ENCODE data around the gene HBB. TPM values are rescaled to one million over a fixed set of nuclear protein-coding genes. Genes with fewer than 3 reads are reported as not detected.

The HBB gene
- total and polyA plus RNA-seq, 8 donors = 2.2 to 89.0 (median 4.4) TPM

DNA sequence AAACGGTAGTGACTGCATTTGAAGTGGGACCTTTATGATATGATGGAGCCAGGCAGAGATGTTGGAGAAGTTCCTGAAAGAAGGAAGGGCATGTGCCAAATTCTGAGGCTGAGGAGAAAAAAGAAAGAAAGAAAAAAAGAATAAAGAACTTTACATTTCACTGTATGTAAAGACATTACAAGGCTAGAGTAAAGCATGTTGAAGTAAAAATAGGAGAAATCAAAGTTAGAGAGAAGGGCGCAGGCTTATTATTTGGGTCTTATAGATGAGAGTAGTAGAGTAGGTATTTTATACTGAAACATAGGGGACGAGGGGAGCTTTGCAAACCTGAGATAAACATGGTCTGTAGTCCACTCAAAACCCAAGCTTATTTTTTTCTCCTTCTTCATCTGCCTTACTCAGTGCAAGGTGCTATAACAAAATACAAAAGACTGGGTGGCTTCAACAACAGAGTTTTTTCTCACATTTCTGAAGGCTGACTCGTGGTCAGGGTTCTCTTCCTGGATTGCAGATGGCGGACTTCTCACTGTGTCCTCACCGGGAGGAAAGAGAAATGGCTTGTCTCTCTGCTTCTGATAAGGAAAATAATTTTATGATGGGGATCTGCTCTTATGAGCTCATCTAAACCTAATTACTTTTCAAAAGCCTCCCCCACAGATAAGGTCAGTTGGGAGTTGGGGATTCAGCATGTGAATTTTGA, 20.1 kb upstream of the HBB start:
- DNase-seq = no peak
- Histone ChIP-seq H3K36me3 (no peaks in the 10 kb centered on the region), H3K27ac (no peak overlapping the region), H3K4me1 (no peaks in the 10 kb centered on the region), H3K9me3 (no peaks in the 10 kb centered on the region), H3K27me3 (no peaks in the 10 kb centered on the region), H3K4me3 (no peak overlapping the region)
- intact Hi-C loops (cut with DNase I) = no loop called here
- TF ChIP-seq, protein P1, sequence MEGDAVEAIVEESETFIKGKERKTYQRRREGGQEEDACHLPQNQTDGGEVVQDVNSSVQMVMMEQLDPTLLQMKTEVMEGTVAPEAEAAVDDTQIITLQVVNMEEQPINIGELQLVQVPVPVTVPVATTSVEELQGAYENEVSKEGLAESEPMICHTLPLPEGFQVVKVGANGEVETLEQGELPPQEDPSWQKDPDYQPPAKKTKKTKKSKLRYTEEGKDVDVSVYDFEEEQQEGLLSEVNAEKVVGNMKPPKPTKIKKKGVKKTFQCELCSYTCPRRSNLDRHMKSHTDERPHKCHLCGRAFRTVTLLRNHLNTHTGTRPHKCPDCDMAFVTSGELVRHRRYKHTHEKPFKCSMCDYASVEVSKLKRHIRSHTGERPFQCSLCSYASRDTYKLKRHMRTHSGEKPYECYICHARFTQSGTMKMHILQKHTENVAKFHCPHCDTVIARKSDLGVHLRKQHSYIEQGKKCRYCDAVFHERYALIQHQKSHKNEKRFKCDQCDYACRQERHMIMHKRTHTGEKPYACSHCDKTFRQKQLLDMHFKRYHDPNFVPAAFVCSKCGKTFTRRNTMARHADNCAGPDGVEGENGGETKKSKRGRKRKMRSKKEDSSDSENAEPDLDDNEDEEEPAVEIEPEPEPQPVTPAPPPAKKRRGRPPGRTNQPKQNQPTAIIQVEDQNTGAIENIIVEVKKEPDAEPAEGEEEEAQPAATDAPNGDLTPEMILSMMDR (IDR thresholded peaks at IDR 0.05) = no peak
- FAIRE-seq = no peak
- 49 to 53% methylated on average over 6 of the region's 6 CpGs for WGBS, 2 donors
- ATAC-seq = no peak

DNA sequence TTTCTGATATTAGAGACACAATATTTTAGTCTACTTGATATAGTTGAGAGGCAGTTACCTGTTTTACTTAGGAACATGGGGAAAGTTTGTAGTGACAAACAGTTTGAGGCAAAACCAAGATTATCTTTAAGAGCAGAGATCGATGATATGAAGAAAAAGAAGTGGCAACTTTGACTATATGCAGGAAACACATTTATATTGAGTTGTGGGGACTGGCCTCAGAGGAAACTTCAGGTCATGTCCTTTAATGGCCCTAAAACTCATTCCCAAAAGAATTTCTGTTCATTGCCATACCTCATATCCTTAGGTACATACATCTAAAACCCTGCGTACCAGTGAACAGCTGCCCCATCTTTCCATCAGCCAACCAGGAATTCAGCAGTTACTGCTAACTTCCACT, 18.3 kb upstream of the HBB start:
- Histone ChIP-seq H3K27ac (no peak overlapping the region), H3K4me3 (no peak overlapping the region), H3K36me3 (no peaks in the 10 kb centered on the region), H3K9me3 (no peaks in the 10 kb centered on the region), H3K4me1 (no peaks in the 10 kb centered on the region), H3K27me3 (no peaks in the 10 kb centered on the region)
- intact Hi-C loops (cut with DNase I) = no loop called here
- DNase-seq (no peak), ATAC-seq (no peak), FAIRE-seq (no peak)
- TF ChIP-seq, protein P1 (IDR thresholded peaks at IDR 0.05) = no peak
- WGBS, 2 donors = 72 to 86% methylated on average over 2 of the region's 2 CpGs

DNA sequence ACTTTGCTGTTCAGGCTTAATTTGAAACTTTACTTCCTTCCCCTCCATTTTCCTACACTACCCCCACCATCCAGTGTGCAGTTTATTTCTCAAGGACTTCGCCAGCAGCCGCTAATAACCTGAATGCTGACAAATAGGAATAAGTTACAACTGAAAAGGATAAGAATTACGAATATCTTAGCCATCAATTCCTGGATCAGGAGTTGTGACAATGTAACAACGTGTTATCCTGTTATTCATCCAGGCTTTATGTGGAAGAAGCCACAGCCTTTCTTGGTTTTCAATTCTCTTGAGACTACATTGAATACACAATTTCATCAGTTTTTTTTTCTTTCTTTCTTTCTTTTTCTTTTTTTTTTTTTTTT, 16.9 kb upstream of the HBB start:
- intact Hi-C loops (cut with DNase I) = no loop called here
- FAIRE-seq = no peak
- WGBS, 2 donors = 60 to 67% methylated on average over 4 of the region's 4 CpGs

DNA sequence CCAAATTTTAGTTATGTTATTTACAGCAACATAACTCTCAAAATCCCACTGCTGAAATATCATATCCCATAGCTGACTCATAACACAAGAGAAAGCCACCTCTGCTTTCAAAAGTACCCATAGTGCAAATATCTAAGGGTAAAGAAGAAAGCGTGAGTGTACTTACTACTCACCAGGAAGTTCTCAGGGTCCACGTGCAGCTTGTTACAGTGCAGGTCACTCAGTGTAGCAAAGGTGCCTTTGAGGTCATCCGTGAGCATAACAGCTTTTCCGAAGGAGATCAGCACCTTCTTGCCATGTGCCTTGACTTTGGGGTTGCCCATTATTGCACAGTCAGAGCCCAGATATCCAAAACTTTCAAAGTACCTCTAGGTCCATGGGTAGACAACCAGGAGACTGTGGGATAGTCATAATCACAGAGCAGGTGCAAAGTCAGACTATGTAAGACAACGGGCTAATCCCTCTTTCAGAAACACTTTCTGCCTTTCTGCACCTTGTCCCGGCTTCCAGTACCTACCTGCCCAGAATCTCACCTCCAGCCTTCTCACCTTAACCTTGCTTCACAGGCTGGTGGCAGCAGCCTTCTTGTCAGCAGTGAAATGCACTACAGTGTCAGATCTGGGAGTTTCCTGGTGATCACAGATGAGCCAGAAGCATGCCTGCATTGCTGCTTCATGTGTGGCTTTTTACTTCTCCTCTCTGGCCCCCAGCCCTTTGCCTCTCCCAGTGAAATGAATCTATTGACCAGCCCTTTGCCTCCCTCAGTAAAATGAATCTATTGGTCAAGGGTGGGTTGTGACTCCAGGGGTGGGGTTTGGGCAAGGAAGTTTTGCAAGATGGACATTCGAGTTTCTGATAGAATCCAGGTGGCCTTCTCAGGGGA, 16.3 kb upstream of the HBB start:
- 45 to 60% methylated on average over 7 of the region's 7 CpGs for WGBS, 2 donors
- Histone ChIP-seq H3K9me3 (no peaks in the 10 kb centered on the region), H3K27ac (no peak overlapping the region), H3K4me3 (no peak overlapping the region), H3K27me3 (no peaks in the 10 kb centered on the region), H3K36me3 (no peaks in the 10 kb centered on the region), H3K4me1 (no peaks in the 10 kb centered on the region)
- TF ChIP-seq, protein P1 (IDR thresholded peaks at IDR 0.05) = no peak
- ATAC-seq (no peak), FAIRE-seq (no peak), DNase-seq (no peak)
- intact Hi-C loops (cut with DNase I) = no loop called here

More for the DNA sequence above, 16.9 kb upstream of the HBB start:
- Histone ChIP-seq H3K4me3 (no peak overlapping the region), H3K27ac (no peak overlapping the region), H3K27me3 (no peaks in the 10 kb centered on the region), H3K36me3 (no peaks in the 10 kb centered on the region), H3K4me1 (no peaks in the 10 kb centered on the region), H3K9me3 (no peaks in the 10 kb centered on the region)
- DNase-seq (no peak), ATAC-seq (no peak)
- TF ChIP-seq, protein P1 (IDR thresholded peaks at IDR 0.05) = no peak

DNA sequence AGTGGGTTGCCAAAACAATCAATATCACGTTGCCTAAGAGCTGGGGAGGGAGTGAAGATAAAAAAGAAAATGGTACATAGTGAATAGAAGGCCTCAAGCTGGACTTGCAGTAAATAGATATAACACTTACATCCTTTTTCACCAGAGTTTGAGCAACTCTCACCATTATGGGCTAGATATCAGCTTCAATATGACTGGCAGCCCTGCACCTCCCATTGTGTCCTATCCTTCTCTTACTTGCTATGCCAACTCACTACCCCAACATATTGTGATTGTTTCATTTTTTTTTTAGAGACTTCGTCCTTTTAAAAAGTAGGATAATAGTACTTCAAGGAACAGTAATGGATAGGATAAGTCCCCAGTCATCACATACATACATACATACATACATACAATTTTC, 15.3 kb upstream of the HBB start:
- no peak for FAIRE-seq
- ATAC-seq = no peak
- DNase-seq = no peak
- TF ChIP-seq, protein P1 (IDR thresholded peaks at IDR 0.05) = no peak
- Histone ChIP-seq H3K4me3 (no peak overlapping the region), H3K36me3 (no peaks in the 10 kb centered on the region), H3K27ac (no peak overlapping the region), H3K27me3 (no peaks in the 10 kb centered on the region), H3K9me3 (no peaks in the 10 kb centered on the region), H3K4me1 (no peaks in the 10 kb centered on the region)
- WGBS, 2 donors = 32% methylated on average over 2 of the region's 2 CpGs
- intact Hi-C loops (cut with DNase I) = no loop called here
